Measurements from ENCODE around the gene BMP8B. TPM values are rescaled to one million over a fixed set of nuclear protein-coding genes. Genes with fewer than 3 reads are reported as not detected.
"Not testable (repeated sequence)": the region's sequence is repeated elsewhere in the genome, so short reads cannot be mapped to it uniquely, and the experiment has no call there.

BMP8B gene
- total and polyA plus RNA-seq, 8 donors: 1.0 to 2.8 (median 1.8) TPM

- ATAC-seq (peak; percentile 20), DNase-seq (peak in 1 of 4 donors; percentile 74)
- H3K4me1 ChIP-seq; intact Hi-C loops (cut with DNase I); H3K4me3 ChIP-seq; H3K9me3 ChIP-seq; H3K27me3 ChIP-seq; H3K27ac ChIP-seq: not testable (repeated sequence)
- H3K36me3 ChIP-seq: peaks cover 0 to 11% of the 10 kb centered on the region in 2 donors
These were observed 24.9 kb downstream of the BMP8B start for GRCh38 chr1:39763619-39764374.

GRCh38 chr1:39762550-39763540 is 25.8 kb downstream of the BMP8B start:
- TF ChIP-seq CTCF (IDR thresholded peaks at IDR 0.05): no peak
- no peak overlapping the region for H3K4me3 ChIP-seq
- peaks cover 0 to 20% of the 10 kb centered on the region in 2 donors for H3K36me3 ChIP-seq
- no peaks in the 10 kb centered on the region for H3K4me1 ChIP-seq
- no peak for ATAC-seq
- intact Hi-C loops (cut with DNase I): no loop called here
- H3K27me3 ChIP-seq: no peaks in the 10 kb centered on the region
- no peak overlapping the region for H3K27ac ChIP-seq
- H3K9me3 ChIP-seq: no peaks in the 10 kb centered on the region
- DNase-seq: no peak

- H3K27ac ChIP-seq: no peak overlapping the region
- no peaks in the 10 kb centered on the region for H3K27me3 ChIP-seq
- intact Hi-C loops (cut with DNase I): no loop called here
- peaks cover 0 to 32% of the 10 kb centered on the region in 2 donors for H3K36me3 ChIP-seq
- H3K4me3 ChIP-seq: no peak overlapping the region
- no peaks in the 10 kb centered on the region for H3K9me3 ChIP-seq
- no peak for ATAC-seq
- no peak for DNase-seq
- TF ChIP-seq CTCF (IDR thresholded peaks at IDR 0.05): no peak
- H3K4me1 ChIP-seq: no peaks in the 10 kb centered on the region
These were observed 27.0 kb downstream of the BMP8B start for GRCh38 chr1:39761557-39762260.

- intact Hi-C loops (cut with DNase I): no loop called here
- Histone ChIP-seq H3K27me3 (no peaks in the 10 kb centered on the region), H3K27ac (no peak overlapping the region), H3K4me3 (no peak overlapping the region), H3K4me1 (no peaks in the 10 kb centered on the region), H3K9me3 (no peaks in the 10 kb centered on the region), H3K36me3 (peaks cover 0 to 36% of the 10 kb centered on the region in 2 donors)
- TF ChIP-seq CTCF (IDR thresholded peaks at IDR 0.05): no peak
- no peak for DNase-seq
- no peak for ATAC-seq
These were observed 27.6 kb downstream of the BMP8B start for GRCh38 chr1:39761016-39761415.

GRCh38 chr1:39760074-39761008 is 28.3 kb downstream of the BMP8B start:
- no peaks in the 10 kb centered on the region for H3K9me3 ChIP-seq
- H3K4me1 ChIP-seq: no peaks in the 10 kb centered on the region
- no peak overlapping the region for H3K27ac ChIP-seq
- intact Hi-C loops (cut with DNase I): no loop called here
- H3K4me3 ChIP-seq: no peak overlapping the region
- no peak for TF ChIP-seq CTCF (IDR thresholded peaks at IDR 0.05)
- no peak for DNase-seq
- H3K27me3 ChIP-seq: no peaks in the 10 kb centered on the region
- ATAC-seq: no peak
- peaks cover 0 to 43% of the 10 kb centered on the region in 2 donors for H3K36me3 ChIP-seq

All from left lung (tissue), 10 donors.